Measurements from ENCODE around the gene NT5E.

The NT5E gene

GRCh38 chr6:85498596-85499258, 48.8 kb downstream of the NT5E start (continued):
- TF ChIP-seq BCL6B (tag by site-specific recombination; IDR thresholded peaks at IDR 0.05) (0 out of 2 replicates have a peak, but pooled peaks have one; percentile 36), ZNF398 (tag by site-specific recombination; IDR thresholded peaks at IDR 0.05) (0 out of 2 replicates have a peak, but pooled peaks have one; percentile 35), TRIM28 (IDR thresholded peaks at IDR 0.05; ENCODE audit: borderline replicate concordance, low read length) (peak; percentile 89), ZFP37 (tag by site-specific recombination; IDR thresholded peaks at IDR 0.05) (no peak), ZNF776 (tag by site-specific recombination; IDR thresholded peaks at IDR 0.05; ENCODE audit: borderline replicate concordance) (no peak), ZNF335 (tag by site-specific recombination; conservative IDR thresholded peaks at IDR 0.05) (peak; percentile 88), ZBTB44 (tag by site-specific recombination; IDR thresholded peaks at IDR 0.05) (peak; percentile 59), ZBTB20 (tag by site-specific recombination; IDR thresholded peaks at IDR 0.05) (peak; percentile 94), ZNF596 (tag by site-specific recombination; IDR thresholded peaks at IDR 0.05) (no peak), SP7 (tag by site-specific recombination; IDR thresholded peaks at IDR 0.05) (peak; percentile 47), ZNF423 (tag by site-specific recombination; IDR thresholded peaks at IDR 0.05) (no peak), MEIS1 (CRISPR knock-in tag; IDR thresholded peaks at IDR 0.05; ENCODE audit: borderline replicate concordance) (no peak), ZNF433 (tag by site-specific recombination; IDR thresholded peaks at IDR 0.05; ENCODE audit: low read depth) (no peak), ZNF626 (tag by site-specific recombination; IDR thresholded peaks at IDR 0.05) (no peak), SALL2 (tag by site-specific recombination; IDR thresholded peaks at IDR 0.05; ENCODE audit: borderline replicate concordance) (no peak), YY2 (tag by site-specific recombination; IDR thresholded peaks at IDR 0.05) (no peak), SP2 (tag by site-specific recombination; IDR thresholded peaks at IDR 0.05) (no peak), ZNF211 (tag by site-specific recombination; IDR thresholded peaks at IDR 0.05; ENCODE audit: low read depth) (no peak), ZNF2 (tag by site-specific recombination; IDR thresholded peaks at IDR 0.05) (0 out of 2 replicates have a peak, but pooled peaks have one; percentile 12), ZNF488 (tag by site-specific recombination; IDR thresholded peaks at IDR 0.05) (no peak), SETDB1 (IDR thresholded peaks at IDR 0.05; ENCODE audit: insufficient read length, low read length) (peak; percentile 25), ZNF548 (tag by site-specific recombination; IDR thresholded peaks at IDR 0.05) (no peak), ZNF510 (tag by site-specific recombination; IDR thresholded peaks at IDR 0.05; ENCODE audit: insufficient replicate concordance) (no peak), ZNF791 (tag by site-specific recombination; IDR thresholded peaks at IDR 0.05) (no peak), KLF9 (tag by site-specific recombination; IDR thresholded peaks at IDR 0.05; ENCODE audit: low read depth) (no peak), ZNF341 (tag by site-specific recombination; IDR thresholded peaks at IDR 0.05; ENCODE audit: low read depth) (no peak), GLI2 (tag by site-specific recombination; IDR thresholded peaks at IDR 0.05; ENCODE audit: borderline replicate concordance, low read depth) (peak; percentile 3; the same call in 1 of the 2 replicates), KLF1 (tag by site-specific recombination; IDR thresholded peaks at IDR 0.05) (no peak), ZNF138 (tag by site-specific recombination; IDR thresholded peaks at IDR 0.05; ENCODE audit: borderline replicate concordance) (no peak)
- TF ChIP-seq, protein P1, sequence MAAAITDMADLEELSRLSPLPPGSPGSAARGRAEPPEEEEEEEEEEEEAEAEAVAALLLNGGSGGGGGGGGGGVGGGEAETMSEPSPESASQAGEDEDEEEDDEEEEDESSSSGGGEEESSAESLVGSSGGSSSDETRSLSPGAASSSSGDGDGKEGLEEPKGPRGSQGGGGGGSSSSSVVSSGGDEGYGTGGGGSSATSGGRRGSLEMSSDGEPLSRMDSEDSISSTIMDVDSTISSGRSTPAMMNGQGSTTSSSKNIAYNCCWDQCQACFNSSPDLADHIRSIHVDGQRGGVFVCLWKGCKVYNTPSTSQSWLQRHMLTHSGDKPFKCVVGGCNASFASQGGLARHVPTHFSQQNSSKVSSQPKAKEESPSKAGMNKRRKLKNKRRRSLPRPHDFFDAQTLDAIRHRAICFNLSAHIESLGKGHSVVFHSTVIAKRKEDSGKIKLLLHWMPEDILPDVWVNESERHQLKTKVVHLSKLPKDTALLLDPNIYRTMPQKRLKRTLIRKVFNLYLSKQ (tag by site-specific recombination; IDR thresholded peaks at IDR 0.05; ENCODE audit: borderline replicate concordance) = no peak
